ENCODE data around the gene TENT5C. TPM values are rescaled to one million over a fixed set of nuclear protein-coding genes. Genes with fewer than 3 reads are reported as not detected.
A peak's percentile ranks its signal among the peaks of the same experiment; 100 is the strongest.

Gene TENT5C
- total RNA-seq, 3 donors from 2014 or later, result 16.5 to 37.4 (median 32.1) TPM

- intact Hi-C loops (cut with DNase I, micrococcal nuclease), result loop anchor here (10.0 kb wide), 1 partner anchor 154 kb away; no protein-coding TSS in a partner anchor
- DNase-seq, result no peak
- ATAC-seq, result no peak
- no peak for TF ChIP-seq CTCF (IDR thresholded peaks at IDR 0.05)
- Histone ChIP-seq H3K9me3 (no peaks in the 10 kb centered on the region), H3K4me1 (ENCODE audit: low read depth) (no peaks in the 10 kb centered on the region), H3K36me3 (ENCODE audit: low read depth) (no peaks in the 10 kb centered on the region), H3K4me3 (no peak overlapping the region)
Measured at GRCh38 chr1:117600325-117600943, 5.4 kb upstream of the TENT5C start.

- intact Hi-C loops (cut with DNase I, micrococcal nuclease), result loop anchor here (10.0 kb wide), 1 partner anchor 154 kb away; no protein-coding TSS in a partner anchor
- no peak for TF ChIP-seq CTCF (IDR thresholded peaks at IDR 0.05)
- Histone ChIP-seq H3K4me3 (no peak overlapping the region), H3K36me3 (ENCODE audit: low read depth) (no peaks in the 10 kb centered on the region), H3K9me3 (no peaks in the 10 kb centered on the region), H3K4me1 (ENCODE audit: low read depth) (no peaks in the 10 kb centered on the region)
- no peak for DNase-seq
- ATAC-seq, result no peak
Measured at GRCh38 chr1:117600966-117601365, 4.9 kb upstream of the TENT5C start.

- DNase-seq (no peak), ATAC-seq (no peak)
- intact Hi-C loops (cut with DNase I, micrococcal nuclease), result loop anchor here (10.0 kb wide), 1 partner anchor 152 kb away; no protein-coding TSS in a partner anchor
- TF ChIP-seq CTCF (IDR thresholded peaks at IDR 0.05), result no peak
- no peak overlapping the region for H3K4me3 ChIP-seq
- peaks cover 4% of the 10 kb centered on the region for H3K4me1 ChIP-seq (ENCODE audit: low read depth)
- no peaks in the 10 kb centered on the region for H3K36me3 ChIP-seq (ENCODE audit: low read depth)
- no peaks in the 10 kb centered on the region for H3K9me3 ChIP-seq
Measured at GRCh38 chr1:117602862-117603261, 3.0 kb upstream of the TENT5C start.

- TF ChIP-seq CTCF (IDR thresholded peaks at IDR 0.05), result no peak
- Histone ChIP-seq H3K36me3 (ENCODE audit: low read depth) (no peaks in the 10 kb centered on the region), H3K4me1 (ENCODE audit: low read depth) (peaks cover 26% of the 10 kb centered on the region), H3K9me3 (no peaks in the 10 kb centered on the region), H3K4me3 (peak overlapping the region; percentile 74)
- ATAC-seq (peak; percentile 37), DNase-seq (peak; percentile 66 to 84 (median 76))
- intact Hi-C loops (cut with DNase I, micrococcal nuclease), result loop anchor here (10.0 kb wide), 1 partner anchor 150 kb away; no protein-coding TSS in a partner anchor
Measured at GRCh38 chr1:117605164-117605773, 579 bp upstream of the TENT5C start.

- intact Hi-C loops (cut with DNase I, micrococcal nuclease), result loop anchor here (10.0 kb wide), 1 partner anchor 148 kb away; no protein-coding TSS in a partner anchor
- peak; percentile 65 to 78 (median 76) for DNase-seq
- peak; percentile 18 for ATAC-seq
- Histone ChIP-seq H3K4me1 (ENCODE audit: low read depth) (peaks cover 42% of the 10 kb centered on the region), H3K9me3 (no peaks in the 10 kb centered on the region), H3K36me3 (ENCODE audit: low read depth) (no peaks in the 10 kb centered on the region), H3K4me3 (peak overlapping the region; percentile 74)
- no peak for TF ChIP-seq CTCF (IDR thresholded peaks at IDR 0.05)
Measured at GRCh38 chr1:117606649-117607430, 992 bp downstream of the TENT5C start.

Data from mucosa of descending colon (tissue), 3 donors.